ENCODE results near the gene STRA8. TPM values are rescaled to one million over a fixed set of nuclear protein-coding genes. Genes with fewer than 3 reads are reported as not detected.

STRA8 gene
- total RNA-seq, 1 experiment from 2014 or later, result not detected

GRCh38 chr7:135215180-135215579, 18.5 kb upstream of the STRA8 start:
- H3K79me2 ChIP-seq (ENCODE audit: low read length), result no peaks in the 10 kb centered on the region
- no peaks in the 10 kb centered on the region for H3F3A ChIP-seq (ENCODE audit: low read length, unreplicated experiment)
- intact Hi-C loops (cut with micrococcal nuclease), result loop anchor here (10.0 kb wide), 1 partner anchor 60 kb away; no protein-coding TSS in a partner anchor
- BruUV-seq (replicated peaks), result no TSS peak
- no peak overlapping the region for H3K4me3 ChIP-seq (ENCODE audit: low read length)
- CTCF ChIA-PET, result no interaction called here
- ATAC-seq, result no peak
- DNase-seq, result no peak
- no peaks in the 10 kb centered on the region for H3K36me3 ChIP-seq (ENCODE audit: low read depth, low read length)
- H3K9me2 ChIP-seq (replicated peaks; ENCODE audit: low read length), result no peaks in the 10 kb centered on the region
- H3K27ac ChIP-seq (ENCODE audit: low read length), result no peak overlapping the region
- no peak overlapping the region for H3K4me2 ChIP-seq (ENCODE audit: low read length)
- no peak overlapping the region for H3K9ac ChIP-seq (ENCODE audit: low read length)
- no peaks in the 10 kb centered on the region for H3K9me3 ChIP-seq (ENCODE audit: low read length)
- no peak for TF ChIP-seq EZH2 (IDR thresholded peaks at IDR 0.05; ENCODE audit: low read length, unreplicated experiment)
- TF ChIP-seq EZH2phosphoT487 (IDR thresholded peaks at IDR 0.05; ENCODE audit: borderline replicate concordance, low read length), result no peak
- no peak for TF ChIP-seq CTCF (conservative IDR thresholded peaks at IDR 0.05; ENCODE audit: low read depth, low read length)
- POLR2A ChIA-PET (ENCODE audit: unreplicated experiment), result no interaction called here
- no peaks in the 10 kb centered on the region; the same call in 1 of the 2 replicates for H3K4me1 ChIP-seq (ENCODE audit: insufficient read depth, low read length)
- H3K27me3 ChIP-seq (ENCODE audit: low read length), result no peaks in the 10 kb centered on the region
- no peaks in the 10 kb centered on the region for H4K20me1 ChIP-seq (ENCODE audit: low read length)
- no peak overlapping the region for H2AFZ ChIP-seq (ENCODE audit: low read length)

- ChIA-PET CTCF (no interaction called here), POLR2A (ENCODE audit: unreplicated experiment) (no interaction called here)
- Histone ChIP-seq H4K20me1 (ENCODE audit: low read length) (no peaks in the 10 kb centered on the region), H3K4me2 (ENCODE audit: low read length) (no peak overlapping the region), H2AFZ (ENCODE audit: low read length) (no peak overlapping the region), H3K36me3 (ENCODE audit: low read depth, low read length) (no peaks in the 10 kb centered on the region), H3K79me2 (ENCODE audit: low read length) (no peaks in the 10 kb centered on the region), H3K4me3 (ENCODE audit: low read length) (no peak overlapping the region), H3K27me3 (ENCODE audit: low read length) (no peaks in the 10 kb centered on the region), H3K9ac (ENCODE audit: low read length) (no peak overlapping the region), H3K27ac (ENCODE audit: low read length) (no peak overlapping the region), H3K9me2 (replicated peaks; ENCODE audit: low read length) (no peaks in the 10 kb centered on the region), H3F3A (ENCODE audit: low read length, unreplicated experiment) (no peaks in the 10 kb centered on the region), H3K9me3 (ENCODE audit: low read length) (no peaks in the 10 kb centered on the region), H3K4me1 (ENCODE audit: insufficient read depth, low read length) (no peaks in the 10 kb centered on the region)
- no peak for DNase-seq
- TF ChIP-seq EZH2 (IDR thresholded peaks at IDR 0.05; ENCODE audit: low read length, unreplicated experiment), result no peak
- no peak for TF ChIP-seq CTCF (conservative IDR thresholded peaks at IDR 0.05; ENCODE audit: low read depth, low read length)
- TF ChIP-seq EZH2phosphoT487 (IDR thresholded peaks at IDR 0.05; ENCODE audit: borderline replicate concordance, low read length), result no peak
- no TSS peak for BruUV-seq (replicated peaks)
- intact Hi-C loops (cut with micrococcal nuclease), result loop anchor here (10.0 kb wide), 1 partner anchor 59 kb away; no protein-coding TSS in a partner anchor
- ATAC-seq, result no peak
Measured at GRCh38 chr7:135215698-135216097, 17.9 kb upstream of the STRA8 start.

GRCh38 chr7:135217645-135218509, 15.8 kb upstream of the STRA8 start:
- H2AFZ ChIP-seq (ENCODE audit: low read length), result no peak overlapping the region
- no peak overlapping the region for H3K4me3 ChIP-seq (ENCODE audit: low read length)
- no peaks in the 10 kb centered on the region for H3F3A ChIP-seq (ENCODE audit: low read length, unreplicated experiment)
- no peaks in the 10 kb centered on the region for H3K4me1 ChIP-seq (ENCODE audit: insufficient read depth, low read length)
- BruUV-seq (replicated peaks), result no TSS peak
- no peaks in the 10 kb centered on the region for H3K79me2 ChIP-seq (ENCODE audit: low read length)
- ChIA-PET CTCF (interaction anchor here (0.6 kb wide), 1 partner anchor 726 kb away, joined by 3 read pairs; no protein-coding TSS in a partner anchor), POLR2A (ENCODE audit: unreplicated experiment) (no interaction called here)
- ATAC-seq, result no peak
- TF ChIP-seq EZH2phosphoT487 (IDR thresholded peaks at IDR 0.05; ENCODE audit: borderline replicate concordance, low read length), result no peak
- TF ChIP-seq CTCF (conservative IDR thresholded peaks at IDR 0.05; ENCODE audit: low read depth, low read length), result no peak
- TF ChIP-seq EZH2 (IDR thresholded peaks at IDR 0.05; ENCODE audit: low read length, unreplicated experiment), result no peak
- intact Hi-C loops (cut with micrococcal nuclease), result loop anchor here (10.0 kb wide), 1 partner anchor 57 kb away; no protein-coding TSS in a partner anchor
- H3K27me3 ChIP-seq (ENCODE audit: low read length), result no peaks in the 10 kb centered on the region; the same call in 1 of the 2 replicates
- no peak overlapping the region for H3K4me2 ChIP-seq (ENCODE audit: low read length)
- no peak for DNase-seq
- H3K9ac ChIP-seq (ENCODE audit: low read length), result no peak overlapping the region
- no peaks in the 10 kb centered on the region for H3K9me3 ChIP-seq (ENCODE audit: low read length)
- no peak overlapping the region for H3K27ac ChIP-seq (ENCODE audit: low read length)
- H3K9me2 ChIP-seq (replicated peaks; ENCODE audit: low read length), result no peaks in the 10 kb centered on the region
- no peaks in the 10 kb centered on the region for H3K36me3 ChIP-seq (ENCODE audit: low read depth, low read length)
- H4K20me1 ChIP-seq (ENCODE audit: low read length), result no peaks in the 10 kb centered on the region

All from PC-3 (cell line).